Nucleus accumbens (tissue), 56 donors: ENCODE results near the gene AOPEP.
A peak's percentile ranks its signal among the peaks of the same experiment; 100 is the strongest.

Experiments used
- DNase-seq, 56 donors: peaks; one replicate each; lab custom pipeline; 2025; lab: John Stamatoyannopoulos, UW

AOPEP gene

DNA sequence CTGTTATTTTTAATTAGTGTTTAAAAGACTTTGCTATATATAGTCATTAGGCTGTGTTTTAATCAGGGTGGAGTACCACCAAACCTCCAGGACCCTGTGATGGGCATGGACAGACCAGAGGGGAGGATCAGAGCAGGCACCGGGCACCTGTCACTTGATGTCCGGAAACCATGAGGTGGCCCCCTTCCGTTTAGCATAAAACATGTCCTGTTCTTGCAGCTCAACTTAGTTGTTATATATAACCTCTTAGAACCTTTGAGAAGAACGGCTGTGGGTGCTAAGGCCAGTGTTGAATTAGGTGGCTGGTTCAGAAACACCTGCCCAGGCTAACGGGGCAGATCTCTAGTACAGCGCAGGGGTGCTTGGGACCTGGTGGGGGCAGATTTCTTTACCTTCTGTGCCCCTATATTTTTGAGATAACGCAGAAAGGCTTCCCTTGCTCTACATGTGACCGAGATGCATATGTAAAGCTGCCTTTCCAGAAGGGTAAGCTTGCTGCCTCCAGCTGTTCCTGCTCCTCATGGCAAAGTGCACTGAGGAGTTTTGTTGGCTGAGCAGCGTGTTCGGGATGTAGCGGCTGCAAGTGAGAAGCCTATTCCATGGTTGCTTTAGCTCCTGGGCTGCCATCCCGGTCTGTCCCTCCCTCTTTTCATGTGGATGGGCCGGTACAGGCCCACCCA, 335.6 kb downstream of the AOPEP start:
- DNase-seq, result no peak

DNA sequence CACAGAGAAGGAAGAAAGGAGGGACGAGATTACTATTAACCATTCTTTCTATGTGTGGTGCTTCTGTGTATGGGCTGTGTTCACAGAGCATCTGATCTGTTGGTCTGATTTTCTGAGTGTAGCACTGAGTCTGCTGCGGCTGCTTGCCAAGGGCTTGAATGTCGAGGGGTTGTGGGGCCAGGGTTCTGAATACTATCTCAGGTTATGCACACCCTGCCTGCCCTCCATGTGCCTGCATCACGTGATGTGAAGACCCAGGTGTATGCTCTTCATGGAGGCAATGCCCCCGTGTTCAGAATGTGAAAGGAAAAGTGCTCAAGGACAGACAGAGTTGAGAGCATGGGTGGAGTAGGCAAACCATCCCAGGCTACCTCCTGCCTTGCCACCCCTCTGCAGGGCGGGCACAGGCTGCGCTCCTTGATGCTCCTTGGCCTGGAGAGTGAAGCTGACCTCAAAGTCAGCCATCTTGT, 336.1 kb downstream of the AOPEP start:
- DNase-seq, result no peak

DNA sequence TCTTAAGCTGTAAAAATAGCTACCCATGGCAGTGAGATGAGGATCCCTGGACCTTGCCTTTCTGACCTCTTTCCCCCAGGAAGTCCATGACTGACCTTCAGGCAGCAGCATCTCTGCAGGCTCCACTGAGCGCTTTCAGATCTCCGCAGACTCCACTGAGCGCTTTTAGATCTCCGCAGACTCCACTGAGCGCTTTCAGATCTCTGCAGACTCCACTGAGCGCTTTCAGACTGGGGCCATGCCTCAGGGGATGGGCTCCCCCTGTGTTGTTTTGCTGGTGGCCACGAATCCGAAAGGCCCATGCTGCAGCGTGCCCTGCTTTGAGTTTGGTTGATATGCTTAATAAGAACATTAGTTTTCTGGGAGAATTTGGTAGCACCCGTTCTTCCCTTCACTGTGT, 336.8 kb downstream of the AOPEP start:
- no peak for DNase-seq

DNA sequence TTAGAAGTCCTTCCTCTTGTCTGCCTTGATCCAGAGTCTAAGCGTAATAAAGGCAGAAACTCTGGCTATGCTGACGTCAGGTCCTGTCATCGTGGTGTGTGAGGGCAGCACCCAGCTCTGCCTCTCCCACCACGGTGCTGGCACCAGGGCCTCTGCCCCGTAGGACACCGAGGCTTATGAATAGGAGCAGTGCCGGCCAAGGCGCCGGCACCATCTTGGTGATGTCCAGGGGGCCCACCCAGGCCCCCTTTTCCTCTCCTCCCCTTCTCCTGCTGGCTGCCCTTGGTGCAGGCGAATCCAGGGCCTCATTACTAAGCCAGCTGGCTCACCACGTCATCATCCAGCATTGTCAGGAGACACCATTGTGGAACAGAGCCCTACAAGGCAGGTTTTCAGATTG, 338.7 kb downstream of the AOPEP start:
- peak in 10 of 56 donors; percentile 42 to 70 (median 52) for DNase-seq

DNA sequence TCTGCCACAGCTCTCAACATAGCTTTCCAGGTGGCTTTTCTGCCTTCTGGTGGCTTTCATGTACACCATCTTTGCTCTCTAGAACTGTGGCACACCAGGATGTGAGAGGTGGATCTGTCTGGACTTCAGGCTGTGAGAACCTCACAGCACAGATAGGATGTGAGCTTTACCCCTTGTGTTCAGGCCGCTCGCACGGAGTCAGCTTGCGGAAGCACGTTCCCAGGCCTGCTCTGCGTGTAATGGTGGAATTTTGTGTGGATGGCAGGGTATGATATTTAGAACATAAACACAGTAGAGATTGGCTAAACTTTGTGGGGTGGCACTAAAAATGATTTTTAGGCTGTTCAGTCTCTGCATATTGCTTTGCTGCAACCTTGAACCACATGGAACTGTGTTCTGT, 340.6 kb downstream of the AOPEP start:
- DNase-seq, result no peak

DNA sequence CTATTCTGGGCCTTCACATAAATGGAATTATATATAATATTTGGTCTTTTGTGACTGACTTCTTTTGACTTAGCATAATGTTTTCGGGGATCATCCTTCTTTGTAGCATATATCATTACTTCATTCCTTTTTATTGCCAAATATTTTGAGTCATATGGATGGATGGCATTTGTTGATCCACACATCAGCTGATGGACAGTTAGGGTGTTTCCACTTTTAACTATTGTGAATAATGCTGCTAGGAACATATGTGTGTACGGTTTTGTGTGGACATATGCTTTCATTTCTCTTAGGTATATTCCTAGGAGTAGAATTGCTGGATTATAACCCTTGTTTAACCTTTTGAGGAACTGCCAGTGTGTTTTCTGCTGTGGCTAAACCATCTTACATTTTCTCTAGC, 341.4 kb downstream of the AOPEP start:
- DNase-seq, result no peak

DNA sequence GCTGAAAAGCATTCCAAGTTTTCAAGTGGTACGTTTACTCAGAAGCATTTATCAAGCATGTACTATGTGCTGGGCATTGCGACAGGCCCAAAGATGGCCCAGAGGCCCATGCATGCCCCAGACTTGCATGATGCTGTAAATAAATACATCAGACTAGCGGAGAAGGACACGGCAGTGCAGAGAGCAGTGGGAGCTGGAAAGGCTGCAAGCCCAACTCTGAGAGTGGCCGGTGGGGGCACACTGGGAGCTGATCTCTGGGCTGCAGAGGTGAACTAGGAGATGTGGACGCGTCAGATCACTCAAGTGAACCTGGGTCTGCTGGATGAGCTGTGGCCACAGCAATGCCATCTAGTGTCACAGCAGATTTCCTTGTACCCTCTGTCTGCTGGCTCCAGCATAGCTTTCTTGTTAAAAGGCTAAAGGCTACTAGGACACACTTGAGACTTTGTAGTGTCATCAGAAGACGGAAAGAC, 344.1 kb downstream of the AOPEP start:
- DNase-seq, result no peak

DNA sequence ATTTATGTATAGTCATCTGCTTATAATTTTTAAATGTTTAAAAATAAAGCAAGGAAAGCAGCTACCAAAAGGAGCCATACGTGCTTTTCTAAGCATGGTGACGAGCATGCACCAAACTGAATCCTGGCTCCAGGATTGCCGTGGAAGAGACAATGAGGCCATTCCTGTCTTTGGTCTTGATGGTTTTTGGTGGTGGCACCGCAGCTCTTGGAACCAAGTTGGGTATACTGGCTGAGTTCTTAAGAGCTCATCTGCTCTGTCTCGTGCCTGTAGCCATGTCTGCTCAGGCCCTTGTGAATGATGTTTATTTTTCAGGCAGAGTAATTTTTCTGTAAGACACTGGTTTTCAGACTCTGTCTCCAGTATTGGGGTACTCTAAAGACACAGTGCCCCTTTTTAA, 345.0 kb downstream of the AOPEP start:
- no peak for DNase-seq

DNA sequence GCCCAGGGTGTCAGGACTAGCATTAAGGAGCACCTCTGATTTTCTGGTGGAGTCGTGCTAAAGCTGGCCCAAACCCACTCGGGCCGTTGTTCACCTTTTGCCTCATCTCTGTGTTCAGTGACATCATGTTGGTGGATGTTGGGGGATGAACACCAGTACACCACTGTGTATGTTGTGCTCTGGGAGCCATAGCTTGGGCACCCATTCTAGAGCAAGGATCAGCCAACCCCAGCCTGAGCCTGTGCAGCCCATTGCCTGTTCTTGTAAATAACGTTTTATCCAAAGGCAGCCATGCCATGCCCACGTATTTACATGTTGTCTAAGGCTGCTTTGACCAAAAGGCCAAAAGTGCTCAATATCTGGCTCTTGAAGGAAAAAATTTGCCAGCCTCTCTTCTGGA, 345.4 kb downstream of the AOPEP start:
- DNase-seq, result no peak

DNA sequence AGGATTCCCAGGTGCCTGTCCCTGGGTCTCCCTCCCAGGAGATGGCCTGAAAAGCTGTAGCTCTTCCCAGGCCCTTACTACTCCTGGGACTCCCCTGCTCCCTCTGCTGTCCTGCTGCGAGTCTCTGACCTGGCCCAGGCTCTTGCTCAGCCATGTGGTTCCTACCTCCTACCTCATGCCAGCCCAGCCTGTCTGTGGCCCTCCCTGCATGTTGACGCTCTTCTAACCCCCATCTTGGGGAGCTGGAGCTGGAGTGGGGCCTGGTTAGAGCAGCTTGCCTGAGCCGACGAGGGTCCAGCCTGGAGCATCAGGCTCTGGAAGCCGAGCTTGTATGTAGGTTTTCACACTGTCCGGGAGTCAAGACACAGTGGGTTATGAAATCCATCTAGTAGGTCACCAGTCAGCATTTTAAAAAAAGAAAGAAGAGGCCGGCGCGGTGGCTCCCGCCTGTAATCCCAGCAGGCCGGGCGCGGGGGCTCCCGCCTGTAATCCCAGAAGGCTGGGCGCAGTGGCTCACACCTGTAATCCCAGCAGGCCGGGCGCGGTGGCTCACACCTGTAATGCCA, 346.6 kb downstream of the AOPEP start:
- DNase-seq, result no peak

DNA sequence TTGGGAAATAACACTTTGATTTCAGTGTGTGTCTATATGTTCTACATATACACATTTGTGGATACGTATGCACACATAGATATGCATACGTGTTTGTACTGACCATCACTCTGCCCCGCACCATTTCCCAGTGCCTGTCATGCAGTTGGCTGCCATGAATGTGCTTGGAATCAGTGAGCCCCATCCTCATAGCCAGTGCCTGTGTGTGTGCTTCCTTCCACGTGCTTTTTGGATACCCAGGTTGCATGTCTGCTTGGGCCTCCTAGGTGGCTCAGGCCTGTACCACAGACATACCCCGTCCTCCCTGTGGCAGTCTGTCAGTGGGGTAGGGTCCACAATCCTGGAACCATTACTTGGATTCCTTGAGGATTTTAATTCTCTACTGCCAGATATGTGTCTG, 347.4 kb downstream of the AOPEP start:
- DNase-seq, result no peak

DNA sequence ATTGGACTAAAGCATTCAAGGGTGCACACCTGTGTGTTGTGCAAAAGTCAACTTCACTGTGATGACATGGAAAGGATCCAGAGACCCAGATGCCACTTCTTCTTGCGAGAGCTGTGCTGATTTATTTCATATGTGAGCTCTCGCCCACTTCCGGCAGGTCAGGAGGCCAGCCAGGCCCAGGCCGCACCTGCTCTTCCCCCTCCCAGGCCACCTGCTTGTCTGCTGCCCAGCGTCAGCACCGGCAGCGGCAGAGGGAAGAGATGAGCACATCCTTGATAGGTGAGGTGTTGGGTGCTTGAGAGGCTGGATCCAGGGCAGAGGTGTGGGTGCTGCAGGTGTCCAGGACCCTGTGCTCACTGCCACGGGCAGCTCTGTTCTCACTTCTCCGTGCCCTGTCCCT, 348.1 kb downstream of the AOPEP start:
- DNase-seq, result no peak

DNA sequence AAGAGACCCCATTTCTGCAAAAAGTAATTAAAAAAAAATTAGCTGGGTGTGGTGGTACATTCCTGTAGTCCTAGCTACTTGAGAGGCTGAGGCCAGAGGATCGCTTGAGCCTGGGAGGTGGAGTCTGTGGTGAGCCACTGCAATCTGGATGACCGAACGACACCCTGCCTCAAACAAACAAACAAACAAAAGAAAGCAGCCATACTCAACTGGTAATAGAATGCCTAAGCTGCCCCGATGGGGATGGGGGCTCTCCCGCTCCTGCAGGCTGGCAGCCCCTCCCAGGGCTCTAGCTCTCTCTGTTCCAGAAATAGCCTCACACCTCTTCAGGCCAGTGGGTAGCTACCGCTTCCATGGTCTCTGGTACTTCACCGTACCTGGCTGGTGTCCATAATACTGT, 349.2 kb downstream of the AOPEP start:
- DNase-seq, result no peak

DNA sequence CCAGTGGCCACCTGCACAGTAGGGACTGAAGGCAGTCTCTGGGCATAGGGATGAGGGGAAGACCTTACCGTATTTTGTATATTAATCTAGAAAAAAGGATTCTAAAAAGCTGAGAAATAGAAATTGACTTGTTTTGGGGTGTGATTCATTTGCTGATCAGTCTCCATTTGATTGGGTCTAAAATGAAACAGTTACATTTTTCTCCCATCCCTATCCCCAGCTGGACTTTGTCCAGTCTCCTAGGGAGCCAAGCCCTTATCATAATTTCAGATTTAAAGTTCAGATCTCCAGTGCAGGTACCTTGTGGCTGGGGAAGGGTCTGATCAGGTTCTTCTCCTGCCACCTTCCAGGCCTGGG, 350.2 kb downstream of the AOPEP start:
- no peak for DNase-seq

DNA sequence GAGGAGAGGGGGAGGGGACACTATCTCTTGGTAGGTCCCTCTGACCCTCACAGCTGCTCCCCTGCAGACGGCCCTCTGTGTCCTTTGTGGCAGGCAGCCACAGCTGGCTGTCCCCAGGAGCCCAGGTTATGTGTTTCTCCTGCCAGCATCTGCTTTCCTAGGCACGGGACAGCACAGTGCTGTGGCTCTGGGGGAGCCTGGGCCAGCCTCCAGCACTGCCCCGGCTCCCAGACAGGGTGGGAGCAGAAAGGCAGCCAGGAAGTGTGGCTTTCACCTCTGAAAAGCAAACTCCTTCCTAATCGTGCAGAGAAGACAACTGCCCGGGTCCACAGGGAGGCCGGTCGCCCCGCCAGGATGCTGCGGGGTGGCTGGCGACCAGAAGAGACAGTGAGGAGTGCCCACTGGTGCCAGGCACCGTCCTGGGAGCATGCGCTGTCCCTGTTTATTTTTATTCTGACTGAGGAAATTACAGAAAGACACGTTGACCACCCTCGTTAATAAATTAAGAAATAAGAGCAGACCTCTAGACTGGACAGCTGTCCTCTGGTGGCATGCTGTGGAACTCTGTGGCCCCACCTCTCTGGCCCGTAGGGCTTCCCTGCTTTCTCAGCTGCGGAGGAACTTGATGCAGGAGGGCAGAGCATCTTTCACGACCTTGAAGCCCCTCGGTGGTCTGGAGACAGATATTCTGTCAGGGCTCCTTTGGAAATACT, 350.7 kb downstream of the AOPEP start:
- peak in 30 of 56 donors; percentile 27 to 75 (median 49) for DNase-seq

DNA sequence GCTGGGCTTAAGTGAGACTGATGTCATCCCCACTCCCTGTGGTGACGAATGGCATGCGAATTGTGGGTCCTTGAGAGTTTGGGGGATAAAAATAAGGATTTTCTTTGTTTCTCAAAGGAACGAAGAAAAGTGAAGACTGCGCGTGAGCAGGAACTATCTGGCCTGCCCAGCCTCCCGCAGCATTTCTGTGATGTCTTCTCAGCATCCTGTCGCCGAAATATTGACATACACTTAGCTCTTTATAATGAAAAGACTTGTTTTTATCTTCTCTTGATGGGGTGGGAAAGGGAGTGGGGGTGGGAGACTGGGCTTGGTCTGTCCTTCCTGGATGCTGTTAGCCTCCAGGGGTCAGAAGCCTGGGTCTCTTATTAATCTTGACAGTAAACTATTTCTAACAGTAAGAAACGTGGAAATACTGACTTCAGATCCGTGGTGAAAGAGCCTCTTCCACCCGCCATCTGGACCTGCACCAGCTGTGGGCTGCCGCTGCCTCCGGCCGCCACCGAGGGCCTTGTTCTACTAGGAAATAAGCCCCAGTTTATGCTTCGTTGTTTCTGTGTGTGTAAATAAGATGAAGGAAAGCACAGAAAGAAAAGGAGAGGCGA, 351.4 kb downstream of the AOPEP start:
- DNase-seq, result peak in 15 of 56 donors; percentile 26 to 63 (median 49)

DNA sequence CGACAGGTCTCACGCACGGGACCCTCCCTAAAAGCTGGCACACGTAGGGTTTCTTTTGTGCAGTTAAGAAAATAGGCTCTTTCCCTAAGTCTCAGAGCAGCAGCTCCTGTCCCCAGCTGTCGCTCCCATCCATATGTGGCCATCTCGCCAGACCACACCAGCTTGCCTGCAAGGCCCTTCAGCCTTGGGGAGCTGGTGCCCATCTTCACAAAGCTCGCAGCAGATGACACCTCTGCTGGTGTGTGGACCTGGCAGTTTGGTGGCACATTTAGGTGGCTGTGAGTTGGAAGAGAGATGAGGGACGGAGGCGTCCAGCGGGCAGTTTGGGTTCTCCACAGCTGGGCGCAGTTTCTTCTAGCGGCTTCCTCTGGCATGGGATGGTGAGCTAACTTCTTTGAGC, 352.0 kb downstream of the AOPEP start:
- DNase-seq, result no peak

DNA sequence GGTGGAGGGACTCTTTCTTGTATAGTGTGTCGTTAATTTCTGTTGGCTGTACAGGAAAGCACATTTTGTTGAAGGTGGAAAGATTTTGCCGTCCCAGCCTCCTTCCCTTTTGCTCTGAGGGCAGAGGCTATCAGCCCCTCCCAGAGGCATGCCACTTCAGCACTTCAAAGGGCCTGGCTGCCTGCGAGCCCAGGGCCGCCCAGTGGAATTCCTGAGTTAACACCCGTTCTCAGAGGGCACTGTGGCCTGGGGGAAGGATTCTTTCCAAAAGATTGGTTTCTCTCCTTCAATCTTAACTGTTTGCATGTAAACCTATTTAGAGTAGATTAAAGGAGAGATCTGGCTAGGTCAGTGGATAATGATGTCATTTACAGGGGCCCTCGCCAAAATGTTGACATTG, 352.4 kb downstream of the AOPEP start:
- DNase-seq, result no peak

DNA sequence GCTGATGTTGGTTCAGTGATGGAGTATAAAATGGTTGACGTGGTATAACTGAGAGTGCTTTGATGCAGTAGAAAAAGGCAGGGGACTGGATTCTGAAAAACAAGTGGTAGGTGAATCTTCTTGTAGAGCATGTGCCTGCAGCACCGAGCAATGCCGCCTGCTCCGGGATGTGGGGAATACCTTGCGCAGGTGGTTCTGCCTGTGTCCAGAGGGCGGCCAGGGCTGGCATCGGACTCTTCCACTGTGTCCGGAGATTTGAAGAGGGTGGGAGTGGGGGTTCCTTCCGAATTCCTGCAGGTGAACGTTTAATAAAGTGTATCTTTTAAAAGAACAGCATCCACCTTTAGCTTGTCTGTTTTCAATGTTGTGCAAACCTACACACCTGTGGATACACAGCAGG, 353.0 kb downstream of the AOPEP start:
- no peak for DNase-seq

DNA sequence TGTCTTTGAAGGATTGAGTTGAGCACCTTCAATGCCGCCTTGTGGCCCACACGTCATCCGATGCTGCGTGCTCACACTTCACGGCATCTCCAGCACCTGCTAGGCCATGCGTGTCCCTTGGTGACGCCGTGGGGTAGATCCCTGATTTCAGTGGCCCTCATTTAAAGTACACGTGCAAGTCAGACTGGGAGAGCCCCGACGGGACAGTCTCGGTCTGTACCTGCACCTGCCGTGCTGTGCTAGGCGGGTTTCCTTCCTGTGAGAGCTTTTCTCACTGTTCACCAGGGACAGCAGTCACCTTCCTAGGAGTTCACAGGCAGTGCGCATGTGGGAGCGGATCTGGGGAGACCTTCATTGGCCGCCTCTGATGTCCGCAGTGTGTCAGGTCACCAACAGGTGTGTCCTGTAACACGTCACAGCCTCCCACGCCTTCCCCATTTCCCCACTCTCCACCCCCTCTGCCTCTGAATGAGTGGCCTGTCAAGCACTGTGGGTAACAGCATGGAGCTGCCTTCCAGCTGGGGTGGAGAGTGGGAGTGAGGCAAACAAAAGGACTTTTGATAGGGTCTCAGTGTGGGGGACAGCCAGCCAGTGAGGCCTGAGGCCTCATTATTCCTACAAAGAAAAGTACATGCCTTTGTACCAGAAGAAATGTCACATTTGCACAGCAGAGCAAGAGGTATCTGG, 354.6 kb downstream of the AOPEP start:
- peak in 49 of 56 donors; percentile 34 to 90 (median 76) for DNase-seq

DNA sequence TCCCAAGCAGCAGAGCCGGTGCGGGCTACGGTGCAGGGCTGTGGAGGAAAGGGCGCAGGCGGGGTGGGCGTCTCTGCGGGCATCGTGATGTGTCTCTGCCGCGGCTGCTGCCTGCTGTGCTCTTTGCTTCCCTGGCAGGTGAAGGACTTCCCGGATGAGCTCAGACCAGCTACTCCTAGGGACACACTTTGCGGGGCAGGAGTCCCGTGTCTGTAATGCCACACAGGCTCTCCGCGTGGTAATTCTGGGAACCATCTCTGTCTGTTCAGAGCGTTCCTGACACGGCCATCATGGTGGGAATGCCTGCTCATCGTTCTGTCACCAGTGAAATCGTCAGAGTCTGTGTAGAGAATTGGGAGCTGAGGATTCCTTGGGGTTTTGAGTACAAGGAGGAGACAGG, 355.5 kb downstream of the AOPEP start:
- no peak for DNase-seq
